RKO (cell line): ENCODE data around the gene MTHFD1L.

Experiments used
- DNase-seq: peaks from one replicate; pipeline ENCODE4 v3.0.0-alpha.2; 2016; ENCODE audit warnings: low spot score

Gene MTHFD1L

DNA sequence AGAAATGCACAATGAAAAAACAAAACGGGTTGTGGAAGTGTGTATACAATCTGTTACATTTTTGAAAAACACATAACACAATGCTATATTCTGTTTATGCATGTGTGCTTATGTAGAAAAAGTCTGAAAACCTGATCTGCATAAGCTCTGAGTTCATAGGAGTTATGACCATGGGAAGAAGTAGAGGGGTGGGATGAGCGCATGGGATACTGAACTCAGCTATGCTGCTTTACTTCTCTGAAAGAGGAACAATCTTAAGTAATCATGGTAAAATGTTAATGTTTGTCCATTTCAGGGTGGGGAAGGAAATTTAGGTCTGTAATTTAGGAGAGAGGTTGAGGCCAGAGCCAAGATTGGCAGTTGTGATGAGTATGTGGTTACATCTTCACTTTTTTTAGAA is 126.8 kb downstream of the MTHFD1L start:
- no peak for DNase-seq

DNA sequence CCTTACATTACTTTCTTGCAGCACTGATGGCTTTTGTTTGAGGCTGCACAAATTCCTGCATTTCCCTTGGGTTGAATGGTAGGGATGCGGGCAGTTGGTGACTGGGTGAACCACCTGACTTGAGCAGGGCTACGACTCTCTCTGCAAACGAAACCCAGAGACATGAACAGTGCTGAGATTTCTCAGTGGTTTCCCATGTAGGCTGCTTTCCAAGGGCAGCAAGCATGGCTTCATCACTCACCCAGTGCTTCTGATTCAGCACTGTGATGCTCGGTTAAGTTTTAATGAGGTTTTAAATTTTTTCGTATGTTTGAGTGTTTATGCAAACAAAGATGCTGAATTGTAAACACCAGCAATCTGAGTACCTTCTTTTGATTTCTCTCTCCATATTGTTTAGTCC is 127.2 kb downstream of the MTHFD1L start:
- no peak for DNase-seq

DNA sequence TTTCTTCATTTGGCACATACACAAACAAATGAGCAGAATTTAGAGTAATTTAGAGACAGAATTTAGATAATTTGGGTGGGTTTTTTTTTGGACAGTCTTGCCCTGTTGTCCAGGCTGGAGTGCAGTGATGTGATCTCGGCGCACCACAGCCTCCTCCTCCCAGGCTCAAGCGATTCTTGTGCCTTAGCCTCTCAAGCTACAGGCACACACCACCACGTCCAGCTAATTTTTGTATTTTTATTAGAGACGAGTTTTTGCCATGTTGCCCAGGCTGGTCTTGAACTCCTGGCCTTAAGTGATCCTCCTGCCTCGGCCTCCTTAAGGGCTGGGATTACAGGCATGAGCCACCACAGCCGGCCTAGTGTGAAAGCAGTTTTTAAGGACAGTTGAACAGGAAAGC is 127.8 kb downstream of the MTHFD1L start:
- no peak for DNase-seq

GRCh38 chr6:150994026-150994425 is 128.5 kb downstream of the MTHFD1L start:
- no peak for DNase-seq

DNA sequence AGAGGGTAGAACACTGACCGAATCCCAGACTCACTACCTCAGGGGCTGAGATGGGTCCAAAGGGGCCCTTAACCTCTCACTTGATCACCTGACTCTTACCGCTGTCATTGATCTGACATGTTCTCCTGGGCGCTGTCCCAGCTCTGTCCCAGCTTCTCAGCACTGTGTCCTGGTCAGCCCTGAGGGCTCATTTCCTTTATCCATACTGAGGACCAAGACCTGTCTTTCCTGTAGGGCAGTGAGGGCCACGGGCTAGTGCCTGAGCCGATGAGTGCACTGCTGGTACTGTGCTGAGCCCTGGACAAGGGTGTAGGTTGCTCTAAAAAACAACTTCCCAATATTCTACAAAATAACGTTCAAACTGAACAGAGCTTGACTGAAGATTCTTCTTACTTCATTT is 131.5 kb downstream of the MTHFD1L start:
- DNase-seq = no peak

DNA sequence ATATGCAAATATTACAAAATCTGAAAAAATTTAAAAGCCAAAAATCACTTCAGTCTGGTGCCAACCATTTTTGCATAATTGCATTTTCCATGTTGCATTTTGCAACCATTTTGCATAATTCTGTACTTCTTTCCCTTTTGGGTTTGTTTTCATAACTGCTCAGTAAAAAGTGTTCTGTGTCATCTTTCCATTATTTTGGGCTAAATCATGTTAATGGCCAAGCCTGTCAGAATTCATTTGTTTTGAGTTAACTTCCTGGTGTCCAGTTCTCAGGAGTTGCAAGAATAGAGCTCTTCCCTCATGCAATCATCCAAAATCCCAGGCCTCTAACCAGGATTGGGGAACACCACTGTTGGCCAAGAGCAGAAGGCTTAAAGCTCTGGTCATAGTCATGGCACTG is 133.6 kb downstream of the MTHFD1L start:
- no peak for DNase-seq

- no peak for DNase-seq
These were observed 134.1 kb downstream of the MTHFD1L start for GRCh38 chr6:150999576-150999975.

DNA sequence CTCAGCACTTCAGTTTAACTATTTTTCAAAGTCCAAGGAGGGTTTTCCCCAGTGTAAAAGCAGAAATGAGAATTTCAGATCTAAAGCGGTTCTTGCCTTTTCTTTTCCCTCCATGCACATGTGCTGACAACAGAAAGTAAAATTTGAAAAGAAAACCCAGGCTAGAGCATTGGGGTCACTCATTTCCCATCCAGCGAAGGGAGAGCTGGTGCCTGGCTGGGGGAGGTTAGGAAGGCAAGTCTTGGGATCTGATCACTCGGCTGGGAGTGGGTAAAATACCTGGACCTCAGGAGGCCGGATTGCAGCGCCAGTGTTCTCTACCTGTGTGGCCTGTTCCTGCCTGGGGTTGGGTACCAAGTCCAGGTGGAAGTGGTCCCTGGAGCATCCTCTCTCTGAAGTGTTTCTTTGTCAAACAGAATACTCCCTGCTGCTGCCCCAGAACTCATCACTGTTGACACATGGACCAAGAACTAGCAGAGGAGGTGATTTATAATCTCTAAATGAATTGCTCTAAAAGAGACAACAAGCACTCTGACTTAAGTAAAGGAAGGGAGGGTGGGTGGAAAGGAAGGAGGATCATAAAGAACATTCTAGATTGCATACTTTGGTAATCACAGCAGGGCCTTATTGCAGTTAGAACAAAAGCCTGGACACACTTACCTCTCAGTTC is 136.0 kb downstream of the MTHFD1L start:
- no peak for DNase-seq

DNA sequence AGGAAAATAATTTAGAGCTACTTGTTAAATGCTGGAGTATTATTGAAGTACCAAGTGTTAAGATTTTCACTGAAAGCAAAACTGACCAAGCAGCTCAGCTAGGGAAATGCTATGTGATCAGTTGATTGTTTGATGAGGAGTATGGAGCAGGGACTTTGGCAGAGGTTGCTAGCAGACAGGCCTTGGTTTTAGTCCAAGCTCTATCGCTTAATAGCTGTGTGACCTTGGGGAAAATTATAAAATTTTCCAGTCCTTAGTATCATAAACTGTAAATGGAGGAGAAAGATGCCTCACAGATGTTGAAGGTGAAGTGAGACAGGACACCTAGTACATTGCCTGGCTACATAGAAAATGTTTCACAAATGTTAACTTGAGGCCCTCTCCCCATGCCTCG is 136.6 kb downstream of the MTHFD1L start:
- DNase-seq = no peak

DNA sequence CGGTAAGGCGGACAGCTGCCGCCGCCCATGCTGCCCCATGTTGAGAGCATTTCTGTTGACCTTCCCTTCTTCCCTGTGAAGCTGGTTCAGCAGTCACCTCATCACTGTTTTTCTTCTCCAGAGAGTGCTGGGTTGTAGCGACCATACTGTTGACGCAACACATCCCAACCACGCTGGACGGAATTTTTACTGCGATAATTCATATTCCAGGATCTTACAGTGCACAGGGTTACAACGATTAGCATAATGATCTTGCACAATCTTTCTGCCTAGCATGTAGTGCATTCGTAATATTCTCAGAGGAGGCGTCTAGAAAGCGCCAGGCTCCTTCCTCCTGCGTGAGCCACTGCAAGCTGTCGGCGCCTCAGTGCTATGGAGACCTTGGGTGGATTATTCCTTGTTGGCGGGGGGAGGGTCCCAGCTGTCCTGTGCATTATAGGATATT is 137.0 kb downstream of the MTHFD1L start:
- DNase-seq = no peak

GRCh38 chr6:151004383-151005024 is 139.0 kb downstream of the MTHFD1L start:
- DNase-seq = peak; percentile 31

- DNase-seq = no peak
These were observed 139.7 kb downstream of the MTHFD1L start for GRCh38 chr6:151005164-151005563.

DNA sequence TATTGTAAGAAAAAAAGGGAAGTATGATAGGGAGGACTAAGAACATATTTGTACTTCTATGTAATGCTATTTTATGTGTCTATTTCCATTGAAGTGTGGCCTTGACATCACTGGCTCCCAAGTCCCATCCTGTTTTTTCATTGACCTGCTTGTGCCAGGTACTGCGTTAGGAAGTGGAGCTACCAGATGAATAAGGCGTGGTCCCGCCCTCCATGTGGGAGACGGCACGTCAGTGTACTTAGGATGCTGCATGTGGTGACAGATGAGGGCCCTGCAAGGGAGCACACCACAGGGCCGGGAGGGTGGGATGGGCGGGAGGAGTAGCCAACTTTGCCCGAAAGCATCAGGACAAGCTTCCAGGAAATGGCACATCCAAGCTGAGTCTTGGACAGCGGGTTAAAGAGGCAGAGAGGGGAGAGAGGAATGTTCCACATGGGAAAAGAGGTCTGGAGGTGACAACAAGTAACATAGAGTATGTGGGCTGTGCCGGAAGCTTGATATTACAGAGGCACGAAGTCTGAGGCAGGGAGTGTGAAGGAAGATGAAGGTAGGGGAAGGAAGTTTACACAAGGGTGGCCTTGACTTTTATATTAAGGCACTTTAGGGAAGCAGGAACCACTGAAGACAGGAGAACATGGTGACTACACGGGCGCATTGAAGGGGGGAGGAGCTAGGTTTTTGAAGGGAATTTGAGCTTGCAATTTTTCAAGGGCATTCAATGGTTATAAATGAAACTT is 140.6 kb downstream of the MTHFD1L start:
- DNase-seq = no peak

- no peak for DNase-seq
These were observed 141.6 kb downstream of the MTHFD1L start for GRCh38 chr6:151007076-151007475.

DNA sequence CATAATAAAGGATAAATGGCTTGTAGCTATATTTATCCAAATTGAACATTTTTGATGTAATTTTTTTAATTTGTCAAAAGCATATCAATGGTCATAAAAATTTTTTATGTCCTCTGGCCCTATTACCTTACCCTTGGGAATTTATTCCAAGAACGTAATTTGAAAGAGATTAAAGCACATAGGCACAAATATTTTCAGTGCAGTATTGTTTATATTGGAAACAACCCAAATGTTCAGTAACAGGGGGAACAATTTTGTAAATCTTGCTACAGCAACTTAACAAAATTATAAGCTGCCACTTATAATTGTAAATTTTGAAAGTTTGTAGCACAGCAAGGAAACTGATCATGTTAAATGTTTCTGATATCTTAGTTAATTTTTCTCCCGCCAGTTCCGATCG is 142.4 kb downstream of the MTHFD1L start:
- DNase-seq = no peak

DNA sequence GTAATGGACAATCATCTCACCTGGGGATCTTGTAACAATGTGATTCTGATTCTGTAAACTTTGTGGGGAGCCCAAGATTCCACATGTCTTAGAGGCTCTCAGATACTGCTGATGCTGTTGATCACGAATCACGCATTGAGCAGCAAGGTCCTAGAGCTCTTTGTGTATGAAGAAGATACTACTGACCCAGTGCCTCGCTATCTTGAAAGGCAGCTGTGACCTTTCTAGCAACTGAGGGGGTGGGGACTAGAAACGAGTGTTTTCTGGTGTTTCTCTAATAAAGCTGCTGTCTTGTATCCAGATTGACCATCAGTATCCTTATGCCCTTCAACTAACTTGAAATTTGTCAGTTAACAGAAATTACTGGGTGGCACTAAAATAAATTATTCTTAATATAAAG is 142.9 kb downstream of the MTHFD1L start:
- no peak for DNase-seq

DNA sequence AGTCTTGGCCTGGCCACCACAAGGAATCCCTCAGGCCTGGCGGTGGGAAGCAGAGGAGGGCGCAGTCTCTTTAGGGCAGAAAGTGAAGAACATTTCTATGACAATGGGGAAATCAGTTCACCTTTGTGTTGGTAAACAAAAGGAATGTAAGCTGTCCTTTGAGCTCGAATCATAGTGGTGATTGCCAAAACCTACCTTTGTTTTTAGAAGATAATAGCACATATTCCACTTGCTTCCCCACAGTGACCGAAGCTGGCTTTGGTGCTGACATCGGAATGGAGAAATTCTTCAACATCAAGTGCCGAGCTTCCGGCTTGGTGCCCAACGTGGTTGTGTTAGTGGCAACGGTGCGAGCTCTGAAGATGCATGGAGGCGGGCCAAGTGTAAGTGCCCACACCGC is 144.1 kb downstream of the MTHFD1L start:
- DNase-seq = no peak

GRCh38 chr6:151010071-151010470 is 144.6 kb downstream of the MTHFD1L start:
- no peak for DNase-seq

GRCh38 chr6:151012321-151013294 is 147.1 kb downstream of the MTHFD1L start:
- DNase-seq = no peak

- peak; percentile 65 for DNase-seq
These were observed 149.1 kb downstream of the MTHFD1L start for GRCh38 chr6:151014404-151015100.

DNA sequence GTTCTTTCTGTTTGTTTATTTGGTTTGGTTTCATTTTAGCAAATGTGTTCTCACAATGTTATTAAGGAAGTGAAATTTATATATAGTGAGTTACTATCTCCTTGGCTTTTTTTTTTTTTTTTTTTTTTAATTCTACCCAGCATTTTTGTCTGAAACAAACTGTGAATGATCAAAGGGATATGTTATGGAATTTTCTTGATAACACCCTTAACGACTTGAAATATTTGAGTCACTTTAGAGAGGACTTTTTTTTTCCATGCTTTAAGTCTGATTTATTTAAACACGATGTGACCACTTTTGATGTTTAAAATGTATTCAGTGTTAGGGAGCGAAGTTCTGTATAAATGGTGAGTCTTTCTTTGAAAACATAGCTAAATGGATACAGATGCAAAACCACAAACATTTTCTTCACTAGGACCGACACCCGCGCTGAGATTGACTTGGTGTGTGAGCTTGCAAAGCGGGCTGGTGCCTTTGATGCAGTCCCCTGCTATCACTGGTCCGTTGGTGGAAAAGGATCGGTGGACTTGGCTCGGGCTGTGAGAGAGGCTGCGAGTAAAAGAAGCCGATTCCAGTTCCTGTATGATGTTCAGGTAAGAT is 149.7 kb downstream of the MTHFD1L start:
- DNase-seq = no peak
